Cardiac atrium fibroblast (primary cell): Measurements from ENCODE around the gene ZNF326. TPM values are rescaled to one million over a fixed set of nuclear protein-coding genes. Genes with fewer than 3 reads are reported as not detected.

Source experiments
- total RNA-seq: library from RNA; depleted of rRNA; stranded (reverse); fragments of >200 nt; gene quantifications from 2 replicates; pipeline ENCODE4 v1.2.3, GENCODE V29; 2015

ZNF326 gene
- 3.1 and 6.0 TPM in 2 replicates for total RNA-seq

GRCh38 chr1:89994805-89995597 lies at the start of gene ZNF326:
Gene ZNF326, plus strand, starts transcription at chr1:89995110. Its CDS starts 148 bp downstream, at chr1:89995258.

Other genes starting within 250 kb of the ZNF326 start
- gene LRRC8D, start 174.1 kb upstream of the ZNF326 start, total RNA-seq: 48.7 and 53.6 TPM in 2 replicates